Activated CD8-positive, alpha-beta memory T cell treated with anti-CD3 and anti-CD28 coated beads, Interleukin-2, amount 50 U/mL, for 24 hours (primary cell): ENCODE results near the gene MAU2.

ENCODE experiments used
- DNase-seq: peaks from one replicate; pipeline ENCODE4 v3.0.0-alpha.2; 2020; ENCODE audit errors: extremely low read depth

The MAU2 gene

GRCh38 chr19:19306191-19306590, 14.4 kb upstream of the MAU2 start:
- DNase-seq, result no peak

GRCh38 chr19:19308373-19308772, 12.3 kb upstream of the MAU2 start:
- DNase-seq, result no peak

GRCh38 chr19:19315444-19315843, 5.2 kb upstream of the MAU2 start:
- DNase-seq, result no peak

GRCh38 chr19:19316082-19316481, 4.5 kb upstream of the MAU2 start:
- DNase-seq, result no peak

GRCh38 chr19:19319732-19320360, 783 bp upstream of the MAU2 start:
- no peak for DNase-seq

GRCh38 chr19:19321141-19321577, 530 bp downstream of the MAU2 start:
- DNase-seq, result no peak

GRCh38 chr19:19324059-19324770, 3.6 kb downstream of the MAU2 start:
- DNase-seq, result no peak

- DNase-seq, result no peak
Observed at GRCh38 chr19:19327672-19328071, 7.0 kb downstream of the MAU2 start.

- no peak for DNase-seq
Observed at GRCh38 chr19:19329126-19329525, 8.5 kb downstream of the MAU2 start.

GRCh38 chr19:19334063-19334988, 13.7 kb downstream of the MAU2 start:
- no peak for DNase-seq

GRCh38 chr19:19334989-19335344, 14.3 kb downstream of the MAU2 start:
- DNase-seq, result no peak

GRCh38 chr19:19335408-19336158, 15.0 kb downstream of the MAU2 start:
- DNase-seq, result no peak

GRCh38 chr19:19336597-19336996, 16.0 kb downstream of the MAU2 start:
- no peak for DNase-seq

- no peak for DNase-seq
Observed at GRCh38 chr19:19337120-19337519, 16.5 kb downstream of the MAU2 start.

- no peak for DNase-seq
Observed at GRCh38 chr19:19338082-19338481, 17.5 kb downstream of the MAU2 start.

GRCh38 chr19:19341026-19341425, 20.4 kb downstream of the MAU2 start:
- DNase-seq, result no peak

- no peak for DNase-seq
Observed at GRCh38 chr19:19342086-19343015, 21.7 kb downstream of the MAU2 start.

- DNase-seq, result no peak
Observed at GRCh38 chr19:19343016-19343362, 22.4 kb downstream of the MAU2 start.

GRCh38 chr19:19343762-19344161, 23.1 kb downstream of the MAU2 start:
- DNase-seq, result no peak

GRCh38 chr19:19345232-19345631, 24.6 kb downstream of the MAU2 start:
- DNase-seq, result no peak

- no peak for DNase-seq
Observed at GRCh38 chr19:19345970-19346369, 25.3 kb downstream of the MAU2 start.
